Astrocyte (in vitro differentiated cells and primary cell): ENCODE measurements around the gene ZNF273.

Source experiments
- CTCF ChIP-seq: IDR thresholded peaks from 2 replicates; pipeline ENCODE4 v1.5.1; 2011; ENCODE audit warnings: low read depth, mild to moderate bottlenecking, inconsistent platforms, low read length, moderate library complexity; ENCODE audit not compliant: insufficient read depth
- EZH2 ChIP-seq: IDR thresholded peaks from 2 replicates; pipeline ENCODE4 v1.6.1; 2012; ENCODE audit warnings: mild to moderate bottlenecking, low read length, inconsistent platforms; ENCODE audit not compliant: insufficient read depth

- TF ChIP-seq CTCF, result no peak
- TF ChIP-seq EZH2, result no peak
Measured at GRCh38 chr7:64887756-64888508, 15.1 kb upstream of the ZNF273 start.
